GM23338 (cell line): ENCODE results near the gene TTC33. TPM values are rescaled to one million over a fixed set of nuclear protein-coding genes. Genes with fewer than 3 reads are reported as not detected.

Experiments used
- ATAC-seq: fragments of 200-7000 bp; cut with Tn5 transposase; 3 replicates; pipeline ENCODE4 v1.9.1; 2020
- DNase-seq: peaks from one replicate; pipeline ENCODE4 v3.0.0-alpha.2; 2015; ENCODE audit warnings: low spot score
- H2AFZ ChIP-seq: fragments of 200-600 bp; sonication (generic); 2 replicates; pipeline ENCODE4 v1.8.0; 2016; ENCODE audit warnings: antibody characterized with exemption, mild to moderate bottlenecking, moderate library complexity
- H3F3A ChIP-seq: fragments of 200-600 bp; sonication (generic); replicated peaks from 2 replicates; pipeline ENCODE4 v1.8.0; 2017; ENCODE audit warnings: antibody characterized with exemption, mixed run types, low read depth
- H3K27ac ChIP-seq: fragments of 200-600 bp; sonication (generic); 2 replicates; pipeline ENCODE4 v1.6.1; 2016; ENCODE audit warnings: low read depth
- H3K27me3 ChIP-seq: fragments of 200-600 bp; sonication (generic); 2 replicates; pipeline ENCODE4 v1.8.0; 2016; ENCODE audit warnings: mild to moderate bottlenecking, mixed run types, moderate library complexity; ENCODE audit not compliant: insufficient read depth
- H3K36me3 ChIP-seq: fragments of 200-600 bp; sonication (generic); 2 replicates; pipeline ENCODE4 v1.8.0; 2016; ENCODE audit warnings: mild to moderate bottlenecking; ENCODE audit not compliant: insufficient read depth
- H3K4me1 ChIP-seq: fragments of 200-600 bp; sonication (generic); 2 replicates; pipeline ENCODE4 v1.8.0; 2016; ENCODE audit warnings: mild to moderate bottlenecking, moderate library complexity; ENCODE audit not compliant: insufficient read depth
- H3K4me2 ChIP-seq: fragments of 200-600 bp; sonication (generic); 2 replicates; pipeline ENCODE4 v1.7.1; 2017; ENCODE audit warnings: mixed run types
- H3K4me3 ChIP-seq: fragments of 200-600 bp; sonication (generic); 2 replicates; pipeline ENCODE4 v1.6.1; 2016; ENCODE audit warnings: mixed run types
- H3K79me2 ChIP-seq: fragments of 200-600 bp; sonication (generic); replicated peaks from 2 replicates; pipeline ENCODE4 v1.8.0; 2017; ENCODE audit warnings: mild to moderate bottlenecking; ENCODE audit not compliant: insufficient read depth
- H3K9me2 ChIP-seq: fragments of 200-600 bp; sonication (generic); 2 replicates; pipeline ENCODE4 v1.8.0; 2017; ENCODE audit not compliant: insufficient read depth
- H4K20me1 ChIP-seq: fragments of 200-600 bp; sonication (generic); replicated peaks from 2 replicates; pipeline ENCODE4 v1.8.0; 2017; ENCODE audit warnings: mild to moderate bottlenecking; ENCODE audit not compliant: insufficient read depth
- H3K27ac Mint-ChIP-seq: 2 replicates; pipeline ENCODE4 v1.8.0; 2020; ENCODE audit warnings: inconsistent platforms, mild to moderate bottlenecking, moderate library complexity, mixed read lengths
- H3K27me3 Mint-ChIP-seq: 3 replicates; pipeline ENCODE4 v1.8.0; 2022; ENCODE audit warnings: low read depth, mild to moderate bottlenecking, moderate library complexity, mixed read lengths, inconsistent platforms; ENCODE audit not compliant: insufficient read depth, poor library complexity
- H3K36me3 Mint-ChIP-seq: 3 replicates; pipeline ENCODE4 v1.8.0; 2021; ENCODE audit warnings: low read depth, mild to moderate bottlenecking, inconsistent platforms, moderate library complexity, mixed read lengths
- H3K4me1 Mint-ChIP-seq: 3 replicates; pipeline ENCODE4 v1.8.0; 2020; ENCODE audit warnings: mild to moderate bottlenecking, inconsistent platforms, mixed read lengths
- H3K4me3 Mint-ChIP-seq: 3 replicates; pipeline ENCODE4 v1.8.0; 2021; ENCODE audit warnings: moderate library complexity, mild to moderate bottlenecking, inconsistent platforms, mixed read lengths
- H3K9me3 Mint-ChIP-seq: 3 replicates; pipeline ENCODE4 v1.8.0; 2020; ENCODE audit warnings: moderate library complexity, mild to moderate bottlenecking, inconsistent platforms, mixed read lengths
- CTCF ChIP-seq, 2 experiments: fragments of 200-600 bp in 1 of 2; sonication (generic) in 1 of 2; conservative IDR thresholded peaks; 2 replicates each; pipeline versions ENCODE4 v1.5.1 to v1.6.1; 2016 to 2017; ENCODE audit warnings: antibody characterized with exemption in 2 of 2, low read depth in 2 of 2, mild to moderate bottlenecking in 2 of 2, moderate library complexity in 1 of 2
- ETS1 ChIP-seq: IDR thresholded peaks from 2 replicates; pipeline ENCODE4 v1.6.1; 2016; ENCODE audit warnings: antibody characterized with exemption
- EZH2 ChIP-seq: fragments of 200-600 bp; sonication (generic); IDR thresholded peaks from one replicate; pipeline ENCODE4 v1.8.0; 2017; ENCODE audit warnings: antibody characterized with exemption, mild to moderate bottlenecking, low read depth; ENCODE audit not compliant: unreplicated experiment
- JUNB ChIP-seq: IDR thresholded peaks from one replicate; pipeline ENCODE4 v1.6.1; 2016; ENCODE audit warnings: antibody characterized with exemption; ENCODE audit not compliant: unreplicated experiment
- NANOG ChIP-seq: IDR thresholded peaks from 2 replicates; pipeline ENCODE4 v1.6.1; 2016; ENCODE audit warnings: antibody characterized with exemption, borderline replicate concordance
- REST ChIP-seq: IDR thresholded peaks from one replicate; pipeline ENCODE4 v1.6.1; 2018; ENCODE audit warnings: antibody characterized with exemption; ENCODE audit not compliant: unreplicated experiment
- ZNF114 ChIP-seq: fragments of 250-450 bp; sonication (Bioruptor Pico); IDR thresholded peaks from 2 replicates; pipeline ENCODE4 v1.5.0; 2020; ENCODE audit warnings: mild to moderate bottlenecking, moderate library complexity
- ZNF331 ChIP-seq: fragments of 250-450 bp; sonication (Bioruptor Pico); IDR thresholded peaks from 2 replicates; pipeline ENCODE4 v1.5.0; 2020; ENCODE audit warnings: low read depth, mild to moderate bottlenecking, moderate library complexity
- polyA plus RNA-seq: library from polyadenylated mRNA; unstranded; fragments of >200 nt; fragmentation: Nextera tagmentation; extraction: Ambion mirVana; gene quantifications from 2 replicates; pipeline ENCODE4 v1.2.1, GENCODE V29; 2016
- total RNA-seq: library from RNA; depleted of rRNA; stranded (reverse); fragments of >200 nt; shearing (Covaris generic); gene quantifications from 2 replicates; pipeline ENCODE4 v1.2.3, GENCODE V29; 2014
- TF ChIP-seq, protein P1 (sequence below): fragments of 250-450 bp; sonication (Bioruptor Pico); IDR thresholded peaks from 2 replicates; pipeline ENCODE4 v1.5.0; 2020; ENCODE audit warnings: mild to moderate bottlenecking, moderate library complexity

TTC33 gene
- total and polyA plus RNA-seq, 2 experiments from 2014 or later: 4.1 to 11.5 TPM

GRCh38 chr5:40623480-40624420 lies 132.0 kb downstream of the TTC33 start:
- Histone ChIP-seq H3K4me2 (no peak overlapping the region), H3K4me1 (no peaks in the 10 kb centered on the region), H2AFZ (no peak overlapping the region), H3K79me2 (no peaks in the 10 kb centered on the region), H4K20me1 (no peaks in the 10 kb centered on the region), H3K27me3 (no peaks in the 10 kb centered on the region), H3K27ac (no peak overlapping the region), H3K4me3 (no peak overlapping the region), H3K36me3 (no peaks in the 10 kb centered on the region), H3K9me2 (0 out of 2 replicates have a peak, but pooled peaks cover 3% of the 10 kb centered on the region), H3F3A (no peaks in the 10 kb centered on the region)
- no peak for DNase-seq
- Mint-ChIP-seq H3K4me3 (no peak overlapping the region), H3K9me3 (no peaks in the 10 kb centered on the region), H3K27ac (no peak overlapping the region), H3K27me3 (peaks cover 3% of the 10 kb centered on the region), H3K4me1 (no peaks in the 10 kb centered on the region), H3K36me3 (no peaks in the 10 kb centered on the region)
- ATAC-seq: no peak
- TF ChIP-seq ZNF331 (CRISPR knock-in tag) (no peak), NANOG (no peak), ZNF114 (CRISPR knock-in tag) (no peak), REST (no peak), EZH2 (no peak), CTCF (conservative IDR thresholded peaks at IDR 0.05; ENCODE audit: low read depth in 2 of 2) (no peak), ETS1 (no peak), JUNB (no peak)
- TF ChIP-seq, protein P1, sequence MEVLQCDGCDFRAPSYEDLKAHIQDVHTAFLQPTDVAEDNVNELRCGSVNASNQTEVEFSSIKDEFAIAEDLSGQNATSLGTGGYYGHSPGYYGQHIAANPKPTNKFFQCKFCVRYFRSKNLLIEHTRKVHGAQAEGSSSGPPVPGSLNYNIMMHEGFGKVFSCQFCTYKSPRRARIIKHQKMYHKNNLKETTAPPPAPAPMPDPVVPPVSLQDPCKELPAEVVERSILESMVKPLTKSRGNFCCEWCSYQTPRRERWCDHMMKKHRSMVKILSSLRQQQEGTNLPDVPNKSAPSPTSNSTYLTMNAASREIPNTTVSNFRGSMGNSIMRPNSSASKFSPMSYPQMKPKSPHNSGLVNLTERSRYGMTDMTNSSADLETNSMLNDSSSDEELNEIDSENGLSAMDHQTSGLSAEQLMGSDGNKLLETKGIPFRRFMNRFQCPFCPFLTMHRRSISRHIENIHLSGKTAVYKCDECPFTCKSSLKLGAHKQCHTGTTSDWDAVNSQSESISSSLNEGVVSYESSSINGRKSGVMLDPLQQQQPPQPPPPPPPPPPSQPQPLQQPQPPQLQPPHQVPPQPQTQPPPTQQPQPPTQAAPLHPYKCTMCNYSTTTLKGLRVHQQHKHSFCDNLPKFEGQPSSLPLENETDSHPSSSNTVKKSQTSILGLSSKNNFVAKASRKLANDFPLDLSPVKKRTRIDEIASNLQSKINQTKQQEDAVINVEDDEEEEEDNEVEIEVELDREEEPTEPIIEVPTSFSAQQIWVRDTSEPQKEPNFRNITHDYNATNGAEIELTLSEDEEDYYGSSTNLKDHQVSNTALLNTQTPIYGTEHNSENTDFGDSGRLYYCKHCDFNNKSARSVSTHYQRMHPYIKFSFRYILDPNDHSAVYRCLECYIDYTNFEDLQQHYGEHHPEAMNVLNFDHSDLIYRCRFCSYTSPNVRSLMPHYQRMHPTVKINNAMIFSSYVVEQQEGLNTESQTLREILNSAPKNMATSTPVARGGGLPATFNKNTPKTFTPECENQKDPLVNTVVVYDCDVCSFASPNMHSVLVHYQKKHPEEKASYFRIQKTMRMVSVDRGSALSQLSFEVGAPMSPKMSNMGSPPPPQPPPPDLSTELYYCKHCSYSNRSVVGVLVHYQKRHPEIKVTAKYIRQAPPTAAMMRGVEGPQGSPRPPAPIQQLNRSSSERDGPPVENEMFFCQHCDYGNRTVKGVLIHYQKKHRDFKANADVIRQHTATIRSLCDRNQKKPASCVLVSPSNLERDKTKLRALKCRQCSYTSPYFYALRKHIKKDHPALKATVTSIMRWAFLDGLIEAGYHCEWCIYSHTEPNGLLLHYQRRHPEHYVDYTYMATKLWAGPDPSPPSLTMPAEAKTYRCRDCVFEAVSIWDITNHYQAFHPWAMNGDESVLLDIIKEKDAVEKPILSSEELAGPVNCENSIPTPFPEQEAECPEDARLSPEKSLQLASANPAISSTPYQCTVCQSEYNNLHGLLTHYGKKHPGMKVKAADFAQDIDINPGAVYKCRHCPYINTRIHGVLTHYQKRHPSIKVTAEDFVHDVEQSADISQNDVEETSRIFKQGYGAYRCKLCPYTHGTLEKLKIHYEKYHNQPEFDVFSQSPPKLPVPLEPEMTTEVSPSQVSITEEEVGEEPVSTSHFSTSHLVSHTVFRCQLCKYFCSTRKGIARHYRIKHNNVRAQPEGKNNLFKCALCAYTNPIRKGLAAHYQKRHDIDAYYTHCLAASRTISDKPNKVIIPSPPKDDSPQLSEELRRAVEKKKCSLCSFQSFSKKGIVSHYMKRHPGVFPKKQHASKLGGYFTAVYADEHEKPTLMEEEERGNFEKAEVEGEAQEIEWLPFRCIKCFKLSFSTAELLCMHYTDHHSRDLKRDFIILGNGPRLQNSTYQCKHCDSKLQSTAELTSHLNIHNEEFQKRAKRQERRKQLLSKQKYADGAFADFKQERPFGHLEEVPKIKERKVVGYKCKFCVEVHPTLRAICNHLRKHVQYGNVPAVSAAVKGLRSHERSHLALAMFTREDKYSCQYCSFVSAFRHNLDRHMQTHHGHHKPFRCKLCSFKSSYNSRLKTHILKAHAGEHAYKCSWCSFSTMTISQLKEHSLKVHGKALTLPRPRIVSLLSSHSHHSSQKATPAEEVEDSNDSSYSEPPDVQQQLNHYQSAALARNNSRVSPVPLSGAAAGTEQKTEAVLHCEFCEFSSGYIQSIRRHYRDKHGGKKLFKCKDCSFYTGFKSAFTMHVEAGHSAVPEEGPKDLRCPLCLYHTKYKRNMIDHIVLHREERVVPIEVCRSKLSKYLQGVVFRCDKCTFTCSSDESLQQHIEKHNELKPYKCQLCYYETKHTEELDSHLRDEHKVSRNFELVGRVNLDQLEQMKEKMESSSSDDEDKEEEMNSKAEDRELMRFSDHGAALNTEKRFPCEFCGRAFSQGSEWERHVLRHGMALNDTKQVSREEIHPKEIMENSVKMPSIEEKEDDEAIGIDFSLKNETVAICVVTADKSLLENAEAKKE (CRISPR knock-in tag): no peak
